Fibroblast of villous mesenchyme (primary cell): ENCODE results near the gene PDGFRB. TPM values are rescaled to one million over a fixed set of nuclear protein-coding genes. Genes with fewer than 3 reads are reported as not detected.

Experiments
- DNase-seq: peaks from one replicate; pipeline ENCODE4 v3.0.0-alpha.2; 2010; ENCODE audit warnings: low read depth
- H3K4me3 ChIP-seq: 2 replicates; pipeline ENCODE4 v1.5.1; 2011; ENCODE audit warnings: low read depth, mild to moderate bottlenecking, low read length
- CTCF ChIP-seq: IDR thresholded peaks from 2 replicates; pipeline ENCODE4 v1.5.1; 2012; ENCODE audit warnings: low read depth, mild to moderate bottlenecking, low read length; ENCODE audit not compliant: insufficient read depth
- total RNA-seq: library from RNA; depleted of rRNA; stranded (reverse); fragments of >200 nt; gene quantifications from 2 replicates; pipeline ENCODE4 v1.2.3, GENCODE V29; 2012

PDGFRB gene
- total RNA-seq, 1 donor: 341 TPM

- H3K4me3 ChIP-seq: peak overlapping the region; percentile 97
- DNase-seq: no peak
- no peak for TF ChIP-seq CTCF
Measured at GRCh38 chr5:150156027-150156368, 353 bp upstream of the PDGFRB start.

GRCh38 chr5:150154618-150155128 is 972 bp downstream of the PDGFRB start:
- peak overlapping the region; percentile 97 for H3K4me3 ChIP-seq
- TF ChIP-seq CTCF: peak; percentile 1
- no peak for DNase-seq

- peak; percentile 82 for DNase-seq
- TF ChIP-seq CTCF: peak; percentile 8
- H3K4me3 ChIP-seq: peak overlapping the region; percentile 97
Measured at GRCh38 chr5:150153957-150154617, 1.6 kb downstream of the PDGFRB start.

GRCh38 chr5:150153483-150153882 is 2.2 kb downstream of the PDGFRB start:
- no peak for DNase-seq
- TF ChIP-seq CTCF: no peak
- peak overlapping the region; percentile 97 for H3K4me3 ChIP-seq

GRCh38 chr5:150152636-150153462 is 2.8 kb downstream of the PDGFRB start:
- DNase-seq: peak; percentile 89
- peak overlapping the region; percentile 97 for H3K4me3 ChIP-seq
- no peak for TF ChIP-seq CTCF

GRCh38 chr5:150149618-150150017 is 6.0 kb downstream of the PDGFRB start:
- no peak for TF ChIP-seq CTCF
- DNase-seq: no peak
- H3K4me3 ChIP-seq: no peak overlapping the region
